A549 (cell line): ENCODE results near the gene LRCH1. TPM values are rescaled to one million over a fixed set of nuclear protein-coding genes. Genes with fewer than 3 reads are reported as not detected.

Experiments
- ATAC-seq, 2 experiments: fragments of 200-7000 bp in 1 of 2; fragments of >200 bp in 1 of 2; cut with Nextera tagmentation in 1 of 2; cut with Tn5 transposase in 1 of 2; 3 replicates each; pipeline versions ENCODE4 v1.8.0 to v1.9.1; 2018 to 2020; ENCODE audit warnings: mild to moderate bottlenecking in 1 of 2, moderate library complexity in 1 of 2
- CTCF ChIA-PET: fragments of 300-600 bp; sonication (Branson Sonifier 250); formaldehyde crosslinking; extraction: SDS; loops from one replicate; lab custom pipeline; 2021; ENCODE audit warnings: antibody characterized with exemption, inconsistent platforms; lab: Yijun Ruan, JAX
- POLR2A ChIA-PET: fragments of 350-600 bp; formaldehyde crosslinking; extraction: SDS; loops from one replicate; lab custom pipeline; 2021; ENCODE audit warnings: antibody characterized with exemption, inconsistent platforms; lab: Yijun Ruan, JAX
- DNase-seq, 2 experiments: peaks; one replicate each; pipeline versions ENCODE4 v3.0.0 to v3.0.0-alpha.2; 2011 to 2016; ENCODE audit warnings: low read depth in 1 of 2, low spot score in 1 of 2
- FAIRE-seq: peaks from 2 replicates; lab custom pipeline; 2011; peaks lifted over from hg19 to GRCh38; lab: Jason Lieb, UNC
- H3K27ac ChIP-seq, 2 experiments: fragments of >200 bp; sonication (Bioruptor Twin); formaldehyde crosslinking; 3 replicates each; pipeline ENCODE4 v1.5.1; 2016 to 2017
- H3K4me1 ChIP-seq: fragments of >200 bp; sonication (Bioruptor Twin); formaldehyde crosslinking; 3 replicates; pipeline ENCODE4 v1.6.1; 2016
- H3K4me2 ChIP-seq: fragments of >200 bp; sonication (Bioruptor Twin); formaldehyde crosslinking; 3 replicates; pipeline ENCODE4 v1.6.1; 2016
- H3K4me3 ChIP-seq: fragments of >200 bp; sonication (Bioruptor Twin); formaldehyde crosslinking; 3 replicates; pipeline ENCODE4 v1.5.1; 2016
- H3K9me3 ChIP-seq: fragments of >200 bp; sonication (Bioruptor Twin); formaldehyde crosslinking; 3 replicates; pipeline ENCODE4 v1.6.1; 2016
- CBX2 ChIP-seq: fragments of 200-600 bp; sonication (generic); IDR thresholded peaks from 2 replicates; pipeline ENCODE4 v1.6.1; 2016; ENCODE audit warnings: low read depth, mild to moderate bottlenecking, borderline replicate concordance
- CBX8 ChIP-seq: fragments of 200-600 bp; sonication (generic); IDR thresholded peaks from 2 replicates; pipeline ENCODE4 v1.6.1; 2016
- CTCF ChIP-seq: fragments of >200 bp; sonication (Bioruptor Twin); formaldehyde crosslinking; IDR thresholded peaks from 3 replicates; pipeline ENCODE4 v1.5.1; 2016
- EHMT2 ChIP-seq: fragments of 200-600 bp; sonication (generic); IDR thresholded peaks from 2 replicates; pipeline ENCODE4 v1.6.1; 2016; ENCODE audit warnings: antibody characterized with exemption, low read depth, mild to moderate bottlenecking, moderate library complexity
- ELK1 ChIP-seq: fragments of 150-350 bp; IDR thresholded peaks from 2 replicates; pipeline ENCODE4 v1.6.1; 2014; ENCODE audit warnings: low read depth, mild to moderate bottlenecking, low read length
- EP300 ChIP-seq, 2 experiments: fragments of >200 bp; sonication (Bioruptor Twin); formaldehyde crosslinking; IDR thresholded peaks; 2 replicates in 1 of 2; 3 replicates in 1 of 2; pipeline ENCODE4 v1.6.1; 2016 to 2017
- FOSL2 ChIP-seq, 2 experiments: fragments of 450-650 bp in 1 of 2; fragments of >200 bp in 1 of 2; sonication (Bioruptor Twin) in 1 of 2; formaldehyde crosslinking; IDR thresholded peaks; 2 replicates each; pipeline versions ENCODE4 v1.5.0 to v1.6.1; 2016 to 2020; ENCODE audit warnings: mild to moderate bottlenecking in 1 of 2, moderate library complexity in 1 of 2
- FOXS1 ChIP-seq: fragments of 250-450 bp; sonication (Bioruptor Pico); IDR thresholded peaks from 2 replicates; pipeline ENCODE4 v1.5.0; 2020; ENCODE audit warnings: mild to moderate bottlenecking, moderate library complexity
- HOXA7 ChIP-seq: fragments of 250-450 bp; sonication (Bioruptor Pico); IDR thresholded peaks from 2 replicates; pipeline ENCODE4 v1.5.0; 2020; ENCODE audit warnings: mild to moderate bottlenecking, moderate library complexity
- MAFK ChIP-seq: fragments of 450-650 bp; IDR thresholded peaks from 2 replicates; pipeline ENCODE4 v1.6.1; 2014; ENCODE audit not compliant: partially characterized antibody
- NFE2L2 ChIP-seq: fragments of 150-350 bp; conservative IDR thresholded peaks from 2 replicates; pipeline ENCODE4 v1.6.1; 2014; ENCODE audit warnings: low read length
- NPAS2 ChIP-seq: fragments of 250-450 bp; sonication (Bioruptor Pico); IDR thresholded peaks from 2 replicates; pipeline ENCODE4 v1.8.0; 2022; ENCODE audit warnings: mild to moderate bottlenecking, moderate library complexity, borderline replicate concordance
- NR3C1 ChIP-seq: fragments of >200 bp; sonication (Bioruptor Twin); formaldehyde crosslinking; IDR thresholded peaks from 3 replicates; pipeline ENCODE4 v1.6.1; 2017
- RAD21 ChIP-seq, 2 experiments: fragments of >200 bp in 1 of 2; sonication (Bioruptor Twin) in 1 of 2; formaldehyde crosslinking in 1 of 2; IDR thresholded peaks in 1 of 2; conservative IDR thresholded peaks in 1 of 2; 2 replicates in 1 of 2; 3 replicates in 1 of 2; pipeline ENCODE4 v1.6.1; 2012 to 2018; ENCODE audit warnings: inconsistent platforms in 1 of 2
- RARB ChIP-seq: fragments of 250-450 bp; sonication (Bioruptor Pico); IDR thresholded peaks from 2 replicates; pipeline ENCODE4 v1.8.0; 2021; ENCODE audit warnings: mild to moderate bottlenecking, moderate library complexity
- SMC3 ChIP-seq: fragments of >200 bp; sonication (Bioruptor Twin); formaldehyde crosslinking; IDR thresholded peaks from 3 replicates; pipeline ENCODE4 v1.6.1; 2018; ENCODE audit warnings: inconsistent platforms
- SREBF2 ChIP-seq: fragments of 450-650 bp; IDR thresholded peaks from 2 replicates; pipeline ENCODE4 v1.6.1; 2014; ENCODE audit warnings: mild to moderate bottlenecking, moderate library complexity
- USF2 ChIP-seq: fragments of 450-650 bp; IDR thresholded peaks from 2 replicates; pipeline ENCODE4 v1.6.1; 2014; ENCODE audit warnings: antibody characterized with exemption
- ZC3H11A ChIP-seq: fragments of 450-650 bp; IDR thresholded peaks from 2 replicates; pipeline ENCODE4 v1.6.1; 2014; ENCODE audit warnings: antibody characterized with exemption, mild to moderate bottlenecking
- ZFP36 ChIP-seq: fragments of 450-650 bp; IDR thresholded peaks from 2 replicates; pipeline ENCODE4 v1.6.1; 2014; ENCODE audit warnings: borderline replicate concordance; ENCODE audit not compliant: partially characterized antibody
- ZNF302 ChIP-seq: fragments of 250-450 bp; sonication (Bioruptor Pico); IDR thresholded peaks from 2 replicates; pipeline ENCODE4 v1.9.0; 2021; ENCODE audit warnings: inconsistent platforms, mild to moderate bottlenecking, moderate library complexity
- WGBS: methylation state at CpG from one replicate; pipeline ENCODE4 v1.1.6; 2017; ENCODE audit errors: missing lambda C conversion rate; 5-methylcytosine and 5-hydroxymethylcytosine counted together
- polyA plus RNA-seq, 4 experiments: library from polyadenylated mRNA; depleted of rRNA in 3 of 4; stranded (reverse); fragments of >200 nt; fragmentation: RNase III in 1 of 4; extraction: RNeasy Plus Mini Kit Qiagen cat#74134 plus additional on column Dnase treatment in 1 of 4; gene quantifications; 2 replicates in 3 of 4; 3 replicates in 1 of 4; pipeline ENCODE4 v1.2.3, GENCODE V29; 2011 to 2017
- TF ChIP-seq, protein P1 (sequence below): IDR thresholded peaks from 2 replicates; pipeline ENCODE4 v1.6.1; 2012

The LRCH1 gene
- polyA plus RNA-seq, 2 of the 4 experiments (the other 2 are of a cell fraction): 8.5 to 16.4 TPM

DNA sequence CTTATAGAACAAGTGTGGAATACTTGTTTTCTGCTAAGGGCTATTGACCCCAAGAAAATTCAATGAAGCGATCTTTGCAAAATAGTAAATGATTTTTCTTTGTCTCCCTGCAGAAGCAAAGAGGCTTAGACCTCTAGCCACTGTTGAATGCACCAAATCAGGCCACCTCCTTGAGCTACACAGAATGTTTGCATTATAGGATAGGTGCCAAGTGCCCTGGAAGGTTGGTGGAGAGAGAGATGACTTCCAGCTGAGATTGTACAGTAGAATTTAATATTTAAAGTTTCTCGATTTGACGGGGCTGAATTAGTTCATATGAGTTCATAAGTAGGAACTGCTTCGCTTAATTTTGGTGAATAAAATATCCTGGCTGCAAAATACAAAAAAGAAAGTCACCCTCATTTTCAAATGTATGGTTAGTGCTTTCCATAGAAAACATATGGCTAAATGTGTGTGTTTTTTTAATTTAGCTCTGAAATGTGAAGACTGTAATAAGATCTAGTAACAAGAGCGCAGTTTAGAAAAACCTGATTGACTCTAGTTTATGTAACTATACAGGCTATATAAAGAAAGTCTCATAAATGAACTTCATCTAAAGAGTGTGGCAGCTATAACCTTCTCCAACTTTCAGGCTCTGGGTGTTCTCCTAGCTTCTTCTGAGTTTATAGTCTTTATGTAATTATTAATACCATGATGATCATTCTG, 41.6 kb downstream of the LRCH1 start:
- ChIA-PET POLR2A (no interaction called here), CTCF (interaction anchor here (0.7 to 1.5 kb wide), 5 partner anchors 9 to 100 kb away, joined by 3 to 4 read pairs (median 4); no protein-coding TSS in a partner anchor)
- no peak for FAIRE-seq
- Histone ChIP-seq H3K9me3 (no peaks in the 10 kb centered on the region), H3K4me1 (peaks cover 30% of the 10 kb centered on the region), H3K4me2 (peak overlapping the region; percentile 52), H3K27ac (peak overlapping the region in 1 of 2 experiments; percentile 31; a peak in 2 of 6 replicates), H3K4me3 (no peak overlapping the region)
- DNase-seq: no peak
- WGBS: 81% methylated on average over 5 of the region's 5 CpGs
- TF ChIP-seq HOXA7 (CRISPR knock-in tag): no peak
- TF ChIP-seq ZNF302 (CRISPR knock-in tag): no peak
- no peak for TF ChIP-seq ZC3H11A
- no peak for TF ChIP-seq CBX8
- no peak for TF ChIP-seq NFE2L2
- no peak for TF ChIP-seq EP300 (IDR thresholded peaks at IDR 0.05)
- TF ChIP-seq, protein P1, sequence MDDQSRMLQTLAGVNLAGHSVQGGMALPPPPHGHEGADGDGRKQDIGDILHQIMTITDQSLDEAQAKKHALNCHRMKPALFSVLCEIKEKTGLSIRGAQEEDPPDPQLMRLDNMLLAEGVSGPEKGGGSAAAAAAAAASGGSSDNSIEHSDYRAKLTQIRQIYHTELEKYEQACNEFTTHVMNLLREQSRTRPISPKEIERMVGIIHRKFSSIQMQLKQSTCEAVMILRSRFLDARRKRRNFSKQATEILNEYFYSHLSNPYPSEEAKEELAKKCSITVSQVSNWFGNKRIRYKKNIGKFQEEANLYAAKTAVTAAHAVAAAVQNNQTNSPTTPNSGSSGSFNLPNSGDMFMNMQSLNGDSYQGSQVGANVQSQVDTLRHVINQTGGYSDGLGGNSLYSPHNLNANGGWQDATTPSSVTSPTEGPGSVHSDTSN: no peak
- TF ChIP-seq CTCF: no peak
- TF ChIP-seq RAD21 (conservative IDR thresholded peaks at IDR 0.05 in 1 of 2, IDR thresholded peaks at IDR 0.05 in 1 of 2): no peak
- TF ChIP-seq RARB (CRISPR knock-in tag): no peak
- no peak for TF ChIP-seq SREBF2
- no peak for ATAC-seq

DNA sequence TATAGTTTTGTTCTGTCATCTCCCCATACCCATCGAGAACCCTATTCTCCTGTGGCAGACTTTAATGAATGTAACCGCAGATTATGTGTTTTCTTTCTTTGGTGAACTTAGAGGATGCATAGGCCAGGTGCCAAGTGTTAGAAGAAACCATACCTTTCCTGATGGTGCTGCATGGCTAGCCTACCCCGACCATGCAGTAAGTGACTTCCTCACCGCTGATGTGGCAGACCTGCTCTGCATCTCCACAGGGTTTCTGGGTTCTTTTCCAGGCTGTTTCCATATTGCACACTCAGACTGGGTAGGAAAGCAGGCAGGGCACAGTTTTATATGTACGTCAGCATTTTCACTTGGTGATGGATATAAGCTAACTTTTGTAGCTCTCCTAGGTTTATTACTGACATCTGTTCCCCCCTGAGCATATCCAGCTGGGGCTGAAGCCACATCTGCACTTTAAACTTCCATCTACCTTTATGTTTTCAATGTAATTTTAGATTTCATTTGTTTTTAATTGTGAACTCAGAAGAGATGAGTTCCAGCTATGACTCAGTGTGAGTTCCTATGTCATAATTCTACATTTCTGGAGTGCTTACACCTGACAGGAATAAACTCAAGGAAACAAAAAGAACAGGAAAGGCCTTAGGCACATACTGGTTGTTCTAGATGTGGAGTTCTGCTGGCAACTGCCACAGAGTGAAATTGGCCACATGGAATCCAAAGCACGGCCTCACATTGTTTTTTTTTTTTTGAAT, 42.3 kb downstream of the LRCH1 start:
- peak overlapping the region in 1 of 2 experiments; percentile 31; a peak in 2 of 6 replicates for H3K27ac ChIP-seq
- peaks cover 36% of the 10 kb centered on the region for H3K4me1 ChIP-seq
- no peak for DNase-seq
- peak overlapping the region; percentile 52 for H3K4me2 ChIP-seq
- H3K4me3 ChIP-seq: no peak overlapping the region
- no peaks in the 10 kb centered on the region for H3K9me3 ChIP-seq
- POLR2A ChIA-PET: no interaction called here
- ATAC-seq: no peak; a peak in 2 of 6 replicates
- WGBS: 58% methylated on average over 6 of the region's 6 CpGs
- FAIRE-seq: no peak
- TF ChIP-seq FOXS1 (no peak), MAFK (peak; percentile 51), SMC3 (no peak)
- TF ChIP-seq, all 56 proteins: peak for 1
- CTCF ChIA-PET: interaction anchor here (0.6 to 1.5 kb wide), 6 partner anchors 10 to 1310 kb away, joined by 3 to 5 read pairs (median 4); no protein-coding TSS in a partner anchor

DNA sequence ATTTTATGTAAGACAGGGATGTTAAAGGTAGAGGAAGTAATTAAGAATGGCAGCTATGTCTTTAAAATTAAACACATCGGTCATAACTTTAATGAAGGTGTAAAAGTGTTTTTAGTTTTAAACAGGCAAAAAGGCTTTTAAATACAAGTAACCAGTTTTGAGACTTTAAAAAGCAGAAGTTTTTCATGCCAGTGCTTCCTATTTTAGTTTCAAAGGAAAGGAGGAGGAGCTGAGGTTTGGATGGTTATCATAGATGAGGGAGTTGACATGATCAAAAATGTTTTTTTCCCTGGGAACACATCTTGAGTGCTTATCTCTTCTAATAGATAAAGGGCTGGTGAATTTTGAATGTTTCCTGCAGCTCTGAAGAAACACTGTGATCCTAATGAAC, 42.9 kb downstream of the LRCH1 start:
- no peak for FAIRE-seq
- ChIA-PET CTCF (interaction anchor here (0.6 to 1.5 kb wide), 6 partner anchors 10 to 1310 kb away, joined by 3 to 6 read pairs (median 4); no protein-coding TSS in a partner anchor), POLR2A (no interaction called here)
- Histone ChIP-seq H3K4me3 (no peak overlapping the region), H3K9me3 (no peaks in the 10 kb centered on the region), H3K4me2 (peak overlapping the region; percentile 52), H3K4me1 (peaks cover 41% of the 10 kb centered on the region), H3K27ac (peak overlapping the region in 1 of 2 experiments; percentile 44; a peak in 1 of 6 replicates)
- no peak for TF ChIP-seq NPAS2 (CRISPR knock-in tag)
- no peak for TF ChIP-seq NR3C1
- TF ChIP-seq RAD21 (conservative IDR thresholded peaks at IDR 0.05 in 1 of 2, IDR thresholded peaks at IDR 0.05 in 1 of 2): no peak
- no peak for TF ChIP-seq NFE2L2
- TF ChIP-seq USF2: no peak
- TF ChIP-seq SMC3: no peak
- no peak for TF ChIP-seq EHMT2
- TF ChIP-seq RARB (CRISPR knock-in tag): no peak
- TF ChIP-seq CBX2: no peak
- TF ChIP-seq FOSL2 (IDR thresholded peaks at IDR 0.05): no peak
- TF ChIP-seq FOSL2 (CRISPR knock-in tag; IDR thresholded peaks at IDR 0.05): no peak
- no peak for TF ChIP-seq MAFK
- TF ChIP-seq ZFP36: no peak
- no peak for TF ChIP-seq ELK1
- 87% methylated on average over 1 of the region's 1 CpG for WGBS
- DNase-seq: no peak
- ATAC-seq: no peak
